ENCODE measurements around the gene FYCO1.
"Not testable (repeated sequence)": the region's sequence is repeated elsewhere in the genome, so short reads cannot be mapped to it uniquely, and the experiment has no call there.

The FYCO1 gene

DNA sequence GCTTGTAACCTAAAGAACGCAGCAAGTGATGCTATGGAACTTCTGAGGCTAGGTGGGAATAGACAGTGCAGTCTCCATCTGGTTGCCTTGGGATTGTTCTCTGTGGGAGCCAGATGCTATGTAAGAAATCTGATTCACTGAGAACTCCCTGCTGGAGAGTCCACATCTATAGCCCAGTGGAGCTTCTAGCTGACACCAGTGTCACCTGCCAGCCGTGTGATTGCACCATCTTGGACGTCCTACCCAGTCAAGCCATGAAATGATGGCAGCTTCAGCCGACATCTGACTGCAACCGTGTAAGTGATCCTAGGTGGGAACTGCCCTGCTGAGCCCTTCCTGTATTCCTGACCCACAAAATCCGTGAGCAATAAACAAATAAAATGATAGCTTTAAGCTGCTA lies 12.4 kb upstream of the FYCO1 start:
- DNase-seq = no peak

DNA sequence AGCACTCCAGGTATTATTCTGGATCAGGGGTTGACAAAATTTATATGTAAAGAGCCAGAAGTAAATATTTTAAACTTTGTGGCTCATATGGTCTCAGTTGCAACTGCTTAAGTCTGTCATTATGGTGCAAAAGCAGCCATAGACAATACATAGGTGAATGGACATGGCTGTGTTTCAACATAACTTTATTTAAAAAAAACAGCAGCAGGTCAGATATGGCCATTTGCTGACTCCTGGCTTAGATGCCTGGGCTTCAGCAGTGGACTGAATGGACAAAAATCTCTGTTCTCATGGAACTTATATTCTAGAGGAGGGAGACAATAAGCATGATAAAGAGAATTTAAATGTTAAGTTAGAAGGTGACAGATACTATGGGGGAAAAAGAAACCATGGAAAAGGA lies 11.7 kb upstream of the FYCO1 start:
- no peak for DNase-seq

DNA sequence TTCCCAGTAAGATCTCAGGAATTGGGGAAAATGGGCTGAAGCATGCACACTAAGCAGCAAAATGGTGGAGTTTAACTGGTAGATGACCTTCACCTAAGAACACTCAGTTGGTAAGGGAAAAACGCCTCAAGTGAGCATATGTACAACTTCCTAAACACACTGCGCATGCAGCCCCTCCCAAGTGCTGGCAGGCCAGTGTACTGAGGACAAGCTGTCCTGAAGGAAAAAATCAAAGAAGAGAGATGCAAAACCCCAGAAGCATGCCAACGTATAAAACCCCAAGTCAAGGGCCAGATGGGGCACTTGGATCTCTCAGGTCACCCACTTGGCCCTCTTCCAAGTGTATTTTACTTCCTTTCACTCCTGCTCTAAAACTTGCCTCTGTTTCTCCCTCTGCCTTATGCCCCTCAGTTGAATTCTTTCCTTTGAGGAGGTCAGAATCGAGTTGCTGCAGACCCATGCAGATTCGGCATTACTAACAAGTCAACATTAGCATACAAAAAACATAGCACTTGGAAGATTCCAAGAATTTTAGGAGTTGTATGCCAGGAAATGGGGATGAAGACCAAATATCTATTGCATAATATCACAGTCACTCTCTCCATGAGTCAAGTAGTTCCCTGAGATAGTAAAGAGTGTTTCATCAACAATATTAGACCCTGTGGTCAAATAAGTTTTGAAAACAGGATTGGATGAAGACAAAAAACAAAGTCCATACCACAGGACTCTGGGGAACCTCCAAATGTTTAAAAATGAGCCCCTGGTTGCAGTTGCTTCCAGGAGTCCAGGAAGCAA lies 10.8 kb upstream of the FYCO1 start:
- peak; percentile 87 for DNase-seq

DNA sequence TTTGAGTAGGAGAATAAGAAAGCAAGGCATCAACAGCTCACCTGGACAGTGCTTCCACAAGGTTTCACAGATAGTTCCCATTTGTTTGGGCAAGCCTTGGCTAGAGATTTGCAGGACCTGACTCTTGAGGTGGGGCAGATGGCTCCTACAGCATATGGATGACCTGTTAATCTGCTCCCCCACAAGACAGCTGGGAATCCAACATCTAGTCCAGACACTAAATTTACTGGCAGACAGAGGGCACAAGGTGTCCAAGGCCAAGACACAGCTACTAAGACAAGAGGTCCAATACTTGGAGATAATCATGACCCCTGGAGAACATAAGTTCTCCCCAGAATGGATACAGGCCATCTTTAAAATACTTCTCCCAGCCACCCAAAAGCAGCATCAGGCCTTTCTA lies 8.1 kb upstream of the FYCO1 start:
- not testable (repeated sequence) for DNase-seq

DNA sequence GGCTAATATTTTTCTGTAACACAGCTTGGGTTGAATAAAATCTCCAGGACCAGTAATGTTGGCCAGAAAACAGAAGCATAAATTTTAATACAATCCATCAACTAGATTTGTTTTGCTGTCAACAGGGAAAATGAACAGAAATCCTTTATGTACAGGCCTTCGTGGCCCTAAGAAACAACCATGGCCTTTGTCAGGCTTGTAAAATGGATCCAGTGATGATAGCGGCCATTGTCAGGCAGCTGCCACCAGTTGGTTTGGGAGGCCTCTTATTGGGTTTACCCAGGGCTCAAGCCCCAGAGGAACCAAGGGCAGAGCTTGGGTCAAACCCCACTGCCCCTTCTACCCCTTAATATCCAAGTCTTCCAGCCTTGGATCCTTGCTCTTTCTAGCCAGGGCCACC lies 5.6 kb upstream of the FYCO1 start:
- DNase-seq = no peak

DNA sequence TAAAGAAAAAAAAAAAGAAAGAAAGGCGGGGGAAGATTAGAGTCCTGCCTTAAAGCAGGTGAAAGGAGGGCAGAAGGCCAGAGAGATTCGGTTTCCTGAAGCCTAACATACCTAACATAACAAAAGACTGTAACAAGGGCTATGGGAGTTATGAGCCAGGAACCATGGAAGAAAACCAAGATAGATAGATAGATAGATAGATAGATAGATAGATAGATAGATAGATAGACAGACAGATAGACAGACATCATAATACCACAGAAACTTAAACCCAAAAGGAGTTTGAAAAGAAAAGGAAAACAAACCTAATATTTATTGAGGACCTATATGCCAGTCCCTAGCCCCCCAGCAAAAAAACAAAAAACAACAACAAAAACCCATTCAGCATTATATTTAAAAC lies 2.3 kb upstream of the FYCO1 start:
- DNase-seq = no peak

DNA sequence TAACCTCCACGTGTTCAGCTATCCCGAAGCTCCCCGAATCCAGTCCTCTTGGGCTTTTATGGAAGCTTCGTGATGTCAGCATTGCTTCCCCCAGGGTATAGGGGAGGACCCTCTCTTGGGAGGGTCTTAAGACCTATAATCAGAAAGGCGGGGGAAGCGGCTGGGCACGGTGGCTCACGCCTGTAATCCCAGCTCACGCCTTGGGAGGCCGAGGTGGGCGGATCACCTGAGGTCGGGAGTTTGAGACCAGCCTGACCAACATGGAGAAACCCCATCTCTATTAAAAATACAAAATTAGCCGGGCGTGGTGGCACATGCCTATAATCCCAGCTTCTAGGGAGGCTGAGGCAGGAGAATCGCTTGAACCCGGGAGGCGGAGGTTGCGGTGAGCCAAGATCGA lies 1.9 kb upstream of the FYCO1 start:
- not testable (repeated sequence) for DNase-seq

DNA sequence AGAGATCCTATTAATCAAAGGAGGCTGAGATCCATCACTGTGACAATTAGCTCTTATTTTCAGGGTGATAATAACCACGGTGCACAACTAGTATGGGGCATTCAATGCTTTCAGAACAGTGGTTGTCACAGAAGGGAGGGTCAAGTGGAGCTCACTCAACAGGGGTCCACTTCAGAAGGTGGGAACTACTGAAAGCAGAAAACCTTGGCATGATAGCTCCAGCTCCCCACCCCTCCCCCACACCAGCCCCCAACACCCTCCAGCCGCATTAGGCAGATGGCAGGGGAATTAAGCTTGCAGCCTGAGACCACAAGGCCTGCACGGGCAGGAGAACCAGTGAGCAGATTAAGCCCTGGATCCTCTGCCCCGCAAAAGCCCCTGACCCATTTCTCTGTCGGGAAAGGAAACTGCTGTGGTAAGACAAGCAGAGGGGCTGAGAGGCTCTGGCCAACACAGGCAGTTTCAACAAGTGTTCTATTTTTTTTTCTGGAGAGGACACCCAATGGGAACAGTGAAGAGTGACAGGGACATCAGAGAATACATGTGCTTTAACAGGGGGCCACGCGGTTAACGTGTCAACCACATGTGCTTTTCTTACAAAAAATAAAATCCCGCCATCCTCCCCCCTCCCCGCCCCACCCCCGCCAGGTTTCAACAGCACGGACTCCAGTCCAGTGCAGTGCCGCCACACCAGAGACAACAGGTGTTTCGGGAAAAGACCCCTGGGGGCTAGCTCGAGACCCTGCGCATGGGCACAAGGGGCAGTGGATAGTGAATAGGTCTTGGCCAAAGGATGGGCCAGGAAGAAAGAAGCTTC lies 997 bp downstream of the FYCO1 start:
- DNase-seq = no peak

DNA sequence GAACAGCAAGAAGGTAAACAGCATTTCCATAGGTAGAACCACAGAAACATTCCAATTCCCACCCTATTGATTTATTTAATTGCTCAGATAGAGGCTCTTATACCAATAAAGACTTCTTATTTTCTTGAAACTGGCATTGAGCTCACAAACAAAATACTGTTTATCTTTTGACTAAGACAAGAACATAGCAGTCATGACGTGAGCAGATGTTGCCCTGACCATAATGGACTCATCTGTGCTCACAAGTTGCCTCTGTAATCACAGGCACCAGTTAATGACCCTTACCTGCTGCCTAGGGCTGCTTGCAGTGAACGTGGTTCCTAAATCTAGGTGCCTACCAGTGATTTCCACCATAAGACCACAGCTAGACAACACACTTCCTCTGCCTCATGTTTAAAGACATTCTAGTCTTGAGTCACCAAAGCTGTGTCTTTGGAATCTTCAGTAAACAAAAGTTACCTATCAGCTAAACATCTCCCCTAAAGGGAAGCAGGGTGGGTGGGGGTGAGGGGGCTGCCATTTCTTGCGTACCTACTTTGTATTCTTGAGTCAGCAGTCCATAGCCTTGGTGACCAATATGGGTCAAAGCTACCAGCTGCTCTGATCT lies 2.1 kb downstream of the FYCO1 start:
- DNase-seq = no peak

DNA sequence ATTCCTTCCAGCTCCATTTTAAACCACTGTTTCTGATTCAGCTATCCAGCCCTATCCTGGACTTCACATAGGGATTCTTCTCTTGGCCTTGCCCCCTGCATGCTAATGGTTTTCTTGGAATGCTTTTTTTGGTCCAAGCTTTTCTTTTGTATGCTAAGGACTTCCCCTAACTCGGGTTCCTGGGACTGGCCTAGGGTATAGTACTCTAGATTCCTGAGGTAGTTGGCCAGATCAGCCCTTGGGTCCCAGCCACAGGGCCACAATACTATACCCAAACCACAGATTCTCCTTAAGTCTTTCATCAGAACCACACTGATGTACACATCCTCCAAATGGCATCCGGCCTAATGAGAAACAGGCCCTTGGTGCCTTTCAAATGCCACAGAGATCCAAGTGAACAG lies 2.8 kb downstream of the FYCO1 start:
- DNase-seq = peak; percentile 98

DNA sequence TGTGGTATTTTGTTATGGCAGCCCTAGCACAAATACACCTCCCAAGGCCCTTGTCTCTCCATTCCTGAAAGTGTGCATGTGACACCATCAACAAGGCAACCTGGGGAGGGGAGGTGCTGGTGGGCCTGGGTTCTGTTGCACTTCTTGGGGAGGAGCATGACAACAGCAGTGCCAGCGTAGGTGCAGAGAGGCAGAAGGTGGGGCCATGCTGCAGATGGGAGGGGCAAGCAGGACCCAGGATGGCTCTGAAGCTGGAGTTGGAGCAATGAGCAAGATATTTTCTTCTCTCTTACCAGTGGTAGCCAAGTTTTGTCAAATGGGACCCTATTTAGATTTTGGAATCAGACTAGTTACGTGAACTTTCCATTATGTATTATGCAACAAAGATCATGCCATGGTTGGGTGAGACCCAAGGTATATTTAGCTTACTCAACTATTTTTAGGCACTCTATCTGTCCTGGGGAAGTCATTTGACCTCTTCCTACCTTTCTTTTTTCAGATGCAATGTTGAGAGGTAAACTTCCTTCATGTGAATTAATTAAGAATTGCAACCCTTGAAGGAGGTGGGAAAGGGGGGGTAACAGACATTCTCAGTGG lies 3.4 kb downstream of the FYCO1 start:
- DNase-seq = no peak

DNA sequence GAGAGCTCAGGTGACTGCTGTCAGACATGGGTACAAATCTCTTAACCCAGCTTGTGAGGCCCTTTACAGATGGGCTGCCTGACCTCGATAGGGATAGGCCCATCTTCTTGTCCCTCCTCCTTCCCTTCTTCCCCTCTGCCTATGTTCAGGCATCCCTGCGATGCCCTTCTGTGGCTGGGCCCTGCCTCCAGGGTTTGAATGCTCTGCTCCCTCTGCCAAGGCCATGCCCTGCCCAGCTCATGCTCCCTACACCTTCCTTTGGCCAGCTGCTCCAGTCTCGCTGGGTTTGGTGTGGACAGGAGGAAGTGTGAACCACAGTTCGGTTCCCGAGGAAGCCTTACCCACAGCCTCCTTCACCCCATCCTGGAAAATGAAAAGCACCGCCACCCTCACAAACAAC lies 4.3 kb downstream of the FYCO1 start:
- DNase-seq = no peak

DNA sequence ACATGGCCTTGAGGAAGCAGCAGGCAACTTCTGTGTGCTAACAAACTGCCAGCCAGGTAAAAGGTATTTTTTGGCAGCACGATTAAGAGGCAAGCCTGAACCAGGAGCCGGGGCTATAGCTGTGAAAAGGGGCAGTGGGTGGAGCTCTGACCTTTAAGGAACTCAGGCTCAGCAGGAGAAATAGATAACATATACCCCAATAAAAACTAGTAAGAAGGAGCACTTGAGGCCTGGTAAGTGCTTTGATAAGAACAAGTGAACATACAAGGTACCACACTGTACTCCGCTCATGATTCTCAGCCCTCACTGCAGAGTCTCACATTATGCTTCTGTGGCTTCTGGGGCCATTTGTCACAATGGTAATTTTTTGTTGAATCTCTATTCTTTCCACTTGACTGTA lies 5.4 kb downstream of the FYCO1 start:
- DNase-seq = no peak

DNA sequence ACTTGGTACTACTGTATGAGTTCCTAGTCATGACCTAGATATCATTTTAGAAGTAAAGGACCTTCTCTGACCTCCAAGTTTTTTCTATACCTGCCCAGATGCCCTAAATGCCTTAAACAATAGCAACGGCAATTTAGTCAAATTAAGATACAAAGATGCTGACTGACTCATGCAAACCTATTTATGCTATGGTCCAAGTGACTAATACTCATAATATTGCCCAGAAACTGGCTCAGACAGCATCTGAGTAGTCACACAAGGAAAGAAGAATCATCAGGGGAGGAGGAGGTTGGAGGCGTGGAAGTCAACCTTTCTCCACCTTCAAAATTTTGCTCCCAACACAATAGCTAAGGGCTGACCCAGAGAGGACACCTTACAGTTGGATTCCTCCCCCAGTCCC lies 6.8 kb downstream of the FYCO1 start:
- DNase-seq = peak; percentile 87

DNA sequence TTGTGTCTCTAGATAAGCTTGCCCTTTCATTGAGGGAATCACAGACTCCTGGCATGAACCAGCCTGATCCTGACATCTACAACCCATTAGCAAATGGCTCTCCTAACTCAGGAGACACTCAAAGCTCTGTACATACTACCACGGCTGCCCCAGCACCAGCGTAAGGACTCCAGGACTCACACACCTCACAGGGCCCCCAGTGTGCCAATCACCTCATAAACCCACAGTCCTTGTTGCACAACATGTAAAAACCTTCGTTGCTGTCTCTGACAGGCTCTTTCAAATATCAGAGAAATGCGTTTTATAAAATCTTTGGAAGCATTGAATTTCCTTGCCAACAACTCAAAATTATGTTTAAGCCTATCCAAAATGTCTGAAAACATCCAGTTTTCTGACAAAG lies 7.3 kb downstream of the FYCO1 start:
- no peak for DNase-seq

DNA sequence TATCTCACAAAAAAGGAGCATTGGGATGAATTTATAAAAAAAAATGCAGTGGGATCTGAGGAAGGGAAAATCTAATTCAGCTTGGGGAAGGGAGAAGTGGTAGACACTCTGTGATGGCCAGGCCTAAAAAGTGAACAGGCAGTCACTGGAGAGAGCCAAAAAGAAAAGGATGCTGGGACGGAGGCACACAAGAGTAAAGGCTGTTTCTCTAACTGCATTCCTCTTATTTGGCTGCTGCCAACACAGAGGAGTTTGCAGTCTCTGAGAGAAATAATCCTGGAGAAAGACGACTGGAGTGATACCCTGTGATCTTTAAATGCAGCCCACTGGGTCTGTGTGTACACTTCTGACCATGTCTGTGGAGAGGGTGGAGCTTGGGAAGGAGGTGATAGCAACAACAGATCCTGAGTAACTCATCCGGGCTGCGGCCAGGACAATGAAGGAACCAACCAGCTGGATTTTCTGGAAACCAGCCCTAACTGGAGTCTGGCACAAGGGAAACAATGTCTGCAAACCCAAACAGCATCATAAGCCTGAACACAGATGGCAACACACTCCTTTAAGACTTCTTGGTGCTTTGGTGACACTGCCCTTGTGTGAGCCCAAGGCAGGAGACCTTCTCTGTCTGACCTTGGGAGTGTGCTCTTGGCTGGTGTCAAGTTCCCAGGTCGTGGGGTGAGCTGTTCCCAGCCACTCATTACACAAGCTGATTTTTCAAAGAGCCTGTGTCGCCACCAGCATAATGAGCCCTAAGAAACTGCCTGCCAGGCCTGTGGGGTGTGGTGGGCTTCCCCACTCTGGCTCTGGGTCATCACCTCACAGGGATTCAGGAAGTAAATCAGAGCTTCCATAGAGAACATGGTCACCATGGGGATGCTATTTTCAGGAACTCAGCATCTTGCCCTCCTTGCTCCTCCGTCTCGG lies 8.0 kb downstream of the FYCO1 start:
- DNase-seq = peak; percentile 66

DNA sequence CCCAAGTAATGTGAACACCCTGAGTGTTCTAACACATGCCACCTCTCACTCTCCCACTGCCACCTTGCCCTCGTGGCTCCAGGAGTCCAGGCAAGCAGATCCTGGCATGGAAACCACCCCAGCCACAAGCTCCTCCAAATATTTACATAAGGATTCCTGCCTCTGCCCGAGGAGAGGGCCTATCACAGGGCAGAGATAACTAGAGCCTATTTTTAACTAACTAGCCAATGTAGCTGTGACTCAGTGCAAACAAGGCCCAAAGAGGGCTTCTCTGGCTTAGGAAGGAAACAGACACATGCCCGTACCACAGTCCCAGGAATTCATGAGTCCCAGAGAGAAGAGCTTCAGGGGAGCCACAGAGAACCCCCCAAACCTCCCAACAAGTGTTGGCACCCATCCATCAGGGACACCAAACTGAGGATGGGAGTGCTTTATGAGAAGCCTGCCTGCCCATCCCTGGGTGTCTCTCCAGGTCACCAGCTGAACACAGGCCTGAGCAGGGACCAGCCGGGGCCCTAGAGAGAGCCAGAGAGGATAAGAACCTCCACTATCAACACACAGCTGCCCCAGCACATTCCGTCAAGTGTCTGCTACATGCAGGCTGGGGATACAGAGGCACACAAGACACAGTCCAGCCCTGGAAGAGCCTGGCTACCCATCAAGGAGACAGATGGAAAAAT lies 9.2 kb downstream of the FYCO1 start:
- peak; percentile 51 for DNase-seq

DNA sequence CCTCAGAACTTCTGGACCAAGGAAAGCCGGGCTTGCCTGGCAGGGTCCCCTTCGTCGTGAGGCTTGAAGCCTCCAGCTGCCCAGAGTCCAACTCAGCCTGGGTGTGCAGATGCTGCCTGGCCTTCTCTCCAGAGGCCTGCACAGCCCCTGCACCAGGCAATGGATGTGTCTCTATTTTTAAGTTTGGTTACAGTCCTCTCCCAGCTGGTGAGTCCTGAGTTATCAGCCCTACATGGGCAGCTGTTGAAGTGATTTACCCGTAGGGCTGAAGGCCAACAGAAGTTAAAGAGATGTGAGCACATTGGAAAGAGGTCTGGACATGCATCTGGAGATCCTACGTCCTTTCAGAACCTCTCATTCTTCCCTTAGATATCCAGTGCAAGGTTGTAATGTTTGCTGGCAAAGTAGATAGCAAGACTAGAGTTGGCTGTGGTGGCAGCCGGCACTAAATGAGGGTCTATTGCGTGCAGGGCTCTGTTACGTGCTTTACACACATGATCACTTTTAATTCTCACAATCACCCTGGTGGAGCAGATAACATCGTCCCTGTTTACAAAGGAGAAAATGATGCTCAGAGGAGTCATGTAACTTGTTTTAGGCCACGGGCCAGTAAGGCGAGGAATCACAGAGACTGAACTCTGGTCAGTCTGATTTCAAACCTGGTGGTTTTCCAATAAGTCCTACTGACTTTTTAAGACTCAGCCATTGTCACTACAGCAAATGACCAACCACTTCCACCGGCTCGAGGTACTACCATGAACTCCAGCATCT lies 9.9 kb downstream of the FYCO1 start:
- DNase-seq = no peak

DNA sequence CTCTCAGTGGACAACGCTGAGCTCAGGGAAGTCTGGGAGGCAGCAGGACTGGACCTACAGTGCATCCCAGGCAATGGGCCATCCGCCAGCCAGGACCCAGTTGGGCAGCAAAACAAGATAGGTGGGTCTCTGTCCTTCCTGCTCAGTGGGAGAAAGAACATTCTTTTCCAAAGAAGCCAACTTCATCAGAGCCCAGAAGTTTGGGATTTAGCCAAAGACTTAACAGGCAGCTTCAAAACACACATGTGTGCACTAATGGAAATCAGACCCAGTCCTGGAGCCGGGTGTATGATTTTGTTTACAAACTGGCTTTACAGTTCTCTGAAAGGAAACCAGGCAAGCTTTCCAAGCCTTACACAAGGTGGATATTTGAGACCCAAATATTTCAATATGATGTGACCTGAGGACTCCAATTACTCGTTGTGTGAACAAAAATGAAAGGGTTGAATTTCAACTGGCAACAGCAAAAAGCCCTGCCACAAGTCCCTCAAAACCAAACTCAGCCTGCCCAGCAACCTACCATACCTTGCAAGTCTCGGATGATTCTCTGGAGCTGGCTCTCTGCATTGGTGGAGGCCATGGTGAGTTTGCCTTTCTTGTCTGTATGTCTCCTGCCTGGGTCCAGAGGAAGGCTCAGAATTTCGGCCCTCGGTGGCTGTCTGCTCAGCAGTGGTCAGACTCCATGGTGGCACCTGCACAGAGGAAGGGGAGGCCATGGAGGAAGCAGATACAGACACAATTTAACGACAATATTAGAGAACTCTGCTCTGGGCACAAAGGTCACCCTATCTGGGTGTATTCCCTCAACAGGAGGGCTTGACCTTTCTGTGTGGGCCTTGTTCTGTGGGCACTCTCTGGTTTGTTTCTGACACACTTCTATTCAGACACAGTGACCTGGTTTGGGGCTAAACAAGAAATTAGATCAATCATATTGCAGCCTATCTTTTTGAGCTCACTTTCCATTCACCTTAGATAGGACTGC lies 11.0 kb downstream of the FYCO1 start:
- DNase-seq = peak; percentile 74

DNA sequence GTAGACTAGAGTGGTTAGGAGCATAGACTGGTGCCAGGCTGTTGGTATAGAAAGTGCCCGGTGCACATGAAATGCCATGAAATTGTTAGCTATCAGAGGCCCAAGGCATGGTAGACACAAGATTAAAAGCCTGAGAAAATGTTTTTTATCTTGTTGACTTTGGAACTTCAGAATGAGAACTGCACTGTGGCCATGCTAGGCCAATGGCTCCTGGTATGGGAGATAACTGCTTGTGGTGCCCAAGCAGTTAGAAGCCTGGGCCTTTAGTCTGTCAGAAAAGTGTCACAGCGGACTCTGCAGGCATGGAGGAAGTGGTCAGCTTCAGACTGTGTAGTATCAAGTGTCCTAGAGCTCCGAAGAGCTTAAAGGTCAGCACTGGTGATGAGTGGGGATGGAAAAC lies 11.9 kb downstream of the FYCO1 start:
- DNase-seq = no peak

Data from fibroblast of upper back skin (primary cell).